Left lobe of liver (tissue), 2 donors: ENCODE results near the gene DCTN3. TPM values are rescaled to one million over a fixed set of nuclear protein-coding genes. Genes with fewer than 3 reads are reported as not detected.

Source experiments
- ATAC-seq: fragments of 200-7000 bp; cut with Tn5 transposase; one replicate; pipeline ENCODE4 v1.9.1; 2020; ENCODE audit warnings: mild to moderate bottlenecking, moderate library complexity
- DNase-seq: peaks from one replicate; pipeline ENCODE4 v3.0.0-alpha.2; 2020; ENCODE audit warnings: low spot score
- total RNA-seq: library from RNA; stranded (reverse); gene quantifications from one replicate; pipeline ENCODE4 v1.2.1, GENCODE V29; 2021
- donor health status: DM: no; HTN: no; CAD: no; lungs with moderate emphysema.
- donor health status: DM: no; HTN: yes; CAD: no.

Gene DCTN3
- total RNA-seq, 1 donor from 2014 or later: 31.4 TPM

- DNase-seq (no peak), ATAC-seq (no peak)
Measured at GRCh38 chr9:34576597-34577399, 43.5 kb downstream of the DCTN3 start.

DNA sequence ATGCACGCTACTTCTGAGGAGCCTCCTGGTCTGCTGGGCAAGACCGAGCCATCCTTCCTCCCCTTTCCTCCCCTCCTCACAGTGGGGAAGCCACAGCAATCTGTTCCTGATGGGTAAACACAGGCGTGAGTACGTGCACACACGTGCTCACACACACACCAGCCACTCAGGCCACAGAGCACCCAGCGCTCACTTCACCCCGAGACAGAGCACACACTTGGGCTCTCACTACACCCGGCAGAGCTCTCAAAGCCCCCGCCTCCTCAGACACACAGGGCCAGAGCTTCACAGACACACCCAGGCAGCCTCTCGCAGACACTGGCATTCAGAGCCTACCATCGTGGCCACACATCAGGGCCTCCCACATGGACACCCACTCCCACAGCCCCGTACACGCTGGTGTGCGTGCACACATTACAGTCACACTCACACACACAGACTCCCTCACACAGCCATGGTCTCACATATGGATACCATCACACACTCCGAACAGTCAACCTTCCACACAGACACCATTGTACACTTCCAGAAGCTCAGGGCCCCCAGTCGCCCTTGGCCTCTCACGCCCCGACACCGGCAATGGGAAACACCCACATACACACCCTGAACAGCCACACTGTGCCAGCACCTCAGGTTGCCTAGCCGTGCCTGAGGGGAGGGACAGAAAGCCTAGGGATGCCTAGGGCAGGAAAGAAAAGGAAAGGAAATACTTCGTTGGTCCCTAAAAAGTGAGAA, 44.3 kb downstream of the DCTN3 start:
- no peak for DNase-seq
- ATAC-seq: no peak

GRCh38 chr9:34575241-34575640, 45.1 kb downstream of the DCTN3 start:
- ATAC-seq (no peak), DNase-seq (no peak)

DNA sequence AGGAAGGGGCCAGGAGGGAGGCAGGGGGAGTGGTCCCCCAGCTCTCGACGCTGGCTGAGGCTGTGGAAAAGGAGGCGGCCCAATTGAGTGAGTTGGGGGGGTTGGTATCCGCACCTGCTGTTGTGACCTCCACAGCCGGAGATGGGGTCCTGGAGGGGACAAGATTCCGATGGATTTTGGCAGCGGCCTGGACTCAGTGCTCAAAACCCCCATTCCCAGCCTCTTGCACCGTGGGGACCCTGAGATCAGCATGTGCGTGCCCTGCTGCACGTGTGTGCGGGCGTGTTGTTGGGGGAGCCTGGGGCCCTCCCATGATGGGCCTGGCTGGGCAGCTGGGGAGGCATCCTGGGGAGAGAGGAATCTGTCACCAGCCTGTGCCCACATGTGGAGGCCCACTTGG, 45.7 kb downstream of the DCTN3 start:
- DNase-seq (no peak), ATAC-seq (no peak)

DNA sequence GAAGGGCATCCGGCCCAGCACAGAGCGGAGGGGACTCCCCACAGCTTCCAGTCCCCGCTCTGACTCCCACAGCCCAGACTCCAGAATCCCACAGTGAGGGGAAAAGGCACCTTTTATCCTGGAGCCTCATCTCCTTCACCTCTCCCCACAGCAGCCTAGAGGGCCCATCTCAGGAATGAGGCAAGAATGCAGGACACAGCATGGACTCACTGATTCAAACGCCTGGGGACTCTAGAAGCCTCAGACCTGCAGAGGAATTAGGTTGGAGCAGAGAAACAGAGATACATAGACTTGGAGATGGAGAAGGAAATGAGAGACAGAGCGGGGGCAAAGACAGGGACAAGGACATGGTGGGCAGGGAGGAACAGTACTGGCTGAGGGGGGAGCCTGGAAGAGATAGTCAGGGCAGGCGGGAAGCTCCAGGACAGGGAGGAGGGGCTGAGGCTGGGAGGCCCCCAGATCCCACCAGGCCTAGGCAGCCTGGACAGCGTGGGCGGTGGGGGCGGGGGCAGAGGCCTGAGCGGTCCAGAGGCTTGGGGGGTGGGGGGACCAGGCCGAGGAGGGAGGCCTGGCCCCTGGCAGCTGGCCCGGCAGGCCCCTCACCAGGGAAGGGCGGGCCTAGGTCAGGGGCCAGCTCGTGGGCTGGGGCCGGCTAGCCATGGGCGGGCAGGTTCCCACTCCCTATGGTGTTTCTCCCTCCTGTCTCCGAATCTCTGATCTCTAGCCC, 46.5 kb downstream of the DCTN3 start:
- ATAC-seq: no peak
- DNase-seq: no peak

- DNase-seq: no peak
- ATAC-seq: no peak
Measured at GRCh38 chr9:34572628-34573027, 47.7 kb downstream of the DCTN3 start.

- DNase-seq (peak; percentile 83), ATAC-seq (peak; percentile 93)
Measured at GRCh38 chr9:34572092-34572491, 48.2 kb downstream of the DCTN3 start.

DNA sequence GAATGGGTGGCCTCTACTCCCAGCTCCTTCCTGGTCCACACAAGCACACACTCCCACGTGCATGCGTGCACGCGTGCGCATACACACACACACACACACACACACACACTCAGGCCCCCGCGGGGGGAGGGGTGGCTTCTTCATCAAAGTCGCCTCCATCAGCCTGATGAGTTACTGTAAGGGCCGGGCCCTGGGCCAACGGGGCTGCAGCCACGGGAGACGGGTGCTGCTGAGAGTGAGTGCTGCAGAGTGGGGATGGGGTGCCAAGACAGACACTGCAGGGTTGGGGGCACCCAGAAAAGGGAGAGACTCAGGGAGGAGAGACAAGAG, 48.8 kb downstream of the DCTN3 start:
- no peak for ATAC-seq
- no peak for DNase-seq

- no peak for ATAC-seq
- no peak for DNase-seq
Measured at GRCh38 chr9:34570809-34571480, 49.4 kb downstream of the DCTN3 start.

- DNase-seq (no peak), ATAC-seq (no peak)
Measured at GRCh38 chr9:34570376-34570775, 49.9 kb downstream of the DCTN3 start.

- no peak for DNase-seq
- ATAC-seq: no peak
Measured at GRCh38 chr9:34568774-34569173, 51.5 kb downstream of the DCTN3 start.

DNA sequence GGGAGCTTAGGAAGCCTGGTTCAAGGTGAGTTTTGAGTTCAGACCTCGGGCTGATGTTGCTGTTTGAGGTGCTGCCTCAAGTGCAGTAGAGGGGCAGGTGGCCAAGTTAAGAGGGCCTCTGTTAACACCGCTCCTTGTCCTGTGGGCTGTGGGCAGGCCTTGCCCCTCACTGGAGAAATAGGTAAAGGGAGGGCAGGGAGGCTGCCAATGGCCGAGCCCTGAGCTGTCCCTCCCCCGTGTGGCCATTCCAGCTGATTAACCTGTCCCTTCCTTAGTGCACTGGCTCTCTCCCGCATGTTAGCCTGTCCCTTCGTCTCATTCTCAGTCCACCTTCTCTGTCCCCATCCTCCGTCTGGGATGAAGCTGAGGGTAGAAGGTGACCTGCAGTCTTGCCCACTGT, 52.2 kb downstream of the DCTN3 start:
- ATAC-seq: no peak
- no peak for DNase-seq

GRCh38 chr9:34566972-34567371, 53.3 kb downstream of the DCTN3 start:
- no peak for DNase-seq
- no peak for ATAC-seq

- DNase-seq (no peak), ATAC-seq (no peak)
Measured at GRCh38 chr9:34566322-34566721, 54.0 kb downstream of the DCTN3 start.

DNA sequence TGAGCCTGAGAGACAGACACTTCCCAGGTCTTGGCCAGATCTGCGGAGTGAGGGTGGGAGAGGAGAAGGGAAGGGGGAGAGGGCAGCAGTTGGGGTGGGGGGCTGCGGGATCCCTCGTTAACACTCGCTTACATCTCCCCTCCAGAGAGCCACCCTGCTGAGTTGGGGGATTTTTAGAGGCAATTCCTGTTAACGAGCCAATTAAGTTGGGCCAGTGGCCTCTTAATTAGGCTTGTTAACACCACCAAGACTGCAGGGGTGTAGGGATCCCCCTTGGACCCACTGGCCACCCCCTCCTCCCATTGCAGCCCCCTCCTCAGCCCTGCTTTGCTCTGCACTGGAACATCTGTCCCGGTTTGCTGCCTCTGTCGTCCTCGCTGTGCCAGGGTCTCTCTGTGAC, 54.4 kb downstream of the DCTN3 start:
- no peak for DNase-seq

GRCh38 chr9:34564617-34565016, 55.7 kb downstream of the DCTN3 start:
- DNase-seq (no peak), ATAC-seq (no peak)

More for the DNA sequence above, 54.4 kb downstream of the DCTN3 start:
- ATAC-seq: no peak

Other genes starting within 250 kb of the DCTN3 start
- 76.2 TPM for gene MYORG, start 243.6 kb downstream of the DCTN3 start, total RNA-seq
- 5.9 TPM for gene FAM219A, start 161.9 kb downstream of the DCTN3 start, total RNA-seq
- not detected for gene DNAI1, start 161.7 kb downstream of the DCTN3 start, total RNA-seq
- gene ENHO, start 97.5 kb downstream of the DCTN3 start, total RNA-seq: 3.9 TPM
- 13.0 TPM for gene CNTFR, start 30.8 kb downstream of the DCTN3 start, total RNA-seq
- 25.5 TPM for gene RPP25L, start 8.4 kb downstream of the DCTN3 start, total RNA-seq
- gene ARID3C, start 8.6 kb upstream of the DCTN3 start, total RNA-seq: 8.8 TPM
- 139 TPM for gene SIGMAR1, start 17.3 kb upstream of the DCTN3 start, total RNA-seq
- 123 TPM for gene GALT, start 26.2 kb upstream of the DCTN3 start, total RNA-seq
- gene IL11RA, start 31.7 kb upstream of the DCTN3 start, total RNA-seq: 26.5 TPM
- gene CCL27, start 42.2 kb upstream of the DCTN3 start, total RNA-seq: not detected
- gene CCL19, start 70.8 kb upstream of the DCTN3 start, total RNA-seq: 0.63 TPM
- 1.7 TPM for gene CCL21, start 89.6 kb upstream of the DCTN3 start, total RNA-seq